Renal pelvis (tissue), 12 donors: ENCODE measurements around the gene IRF2BPL. TPM values are rescaled to one million over a fixed set of nuclear protein-coding genes. Genes with fewer than 3 reads are reported as not detected.

Source experiments
- DNase-seq: peaks from one replicate; pipeline ENCODE4 v3.0.0-alpha.2; 2013
- long read RNA-seq, 16 experiments: transcript quantifications; one replicate each; lab custom pipeline, GENCODE V29; 2026
- polyA plus RNA-seq, 3 donors: library from polyadenylated mRNA; unstranded; fragments of 120-200 nt; gene quantifications; one replicate each; pipeline ENCODE4 v1.2.1, GENCODE V29; 2013; ENCODE audit not compliant: insufficient read length in 3 of 3

Gene IRF2BPL
- 10 to 100 TPM; 43.2 to 62.1 (median 50.6) TPM for polyA plus RNA-seq
- long read RNA-seq, donor 1, full-length matches to known transcripts = 126 of 126 reads
- long read RNA-seq, donor 1, partial matches to known transcripts = 0 of 126 reads
- long read RNA-seq, donor 1, other reads (novel, unspliced or antisense) = 0 of 126 reads
- long read RNA-seq, donor 2, full-length matches to known transcripts = 132 of 132 reads
- long read RNA-seq, donor 2, partial matches to known transcripts = 0 of 132 reads
- long read RNA-seq, donor 2, other reads (novel, unspliced or antisense) = 0 of 132 reads
- long read RNA-seq, donor 3, full-length matches to known transcripts = 142 of 142 reads
- long read RNA-seq, donor 3, partial matches to known transcripts = 0 of 142 reads
- long read RNA-seq, donor 3, other reads (novel, unspliced or antisense) = 0 of 142 reads
- long read RNA-seq, donor 4, full-length matches to known transcripts = 115 of 115 reads
- long read RNA-seq, donor 4, partial matches to known transcripts = 0 of 115 reads
- long read RNA-seq, donor 4, other reads (novel, unspliced or antisense) = 0 of 115 reads
- long read RNA-seq, donor 5, full-length matches to known transcripts = 100 of 100 reads
- long read RNA-seq, donor 5, partial matches to known transcripts = 0 of 100 reads
- long read RNA-seq, donor 5, other reads (novel, unspliced or antisense) = 0 of 100 reads
- long read RNA-seq, donor 6, full-length matches to known transcripts = 221 of 221 reads
- long read RNA-seq, donor 6, partial matches to known transcripts = 0 of 221 reads
- long read RNA-seq, donor 6, other reads (novel, unspliced or antisense) = 0 of 221 reads
- long read RNA-seq, donor 7, full-length matches to known transcripts = 245 of 245 reads
- long read RNA-seq, donor 7, partial matches to known transcripts = 0 of 245 reads
- long read RNA-seq, donor 7, other reads (novel, unspliced or antisense) = 0 of 245 reads
- long read RNA-seq, donor 8, full-length matches to known transcripts = 200 of 200 reads
- long read RNA-seq, donor 8, partial matches to known transcripts = 0 of 200 reads
- long read RNA-seq, donor 8, other reads (novel, unspliced or antisense) = 0 of 200 reads
- long read RNA-seq, donor 9, full-length matches to known transcripts = 209 of 209 reads
- long read RNA-seq, donor 9, partial matches to known transcripts = 0 of 209 reads
- long read RNA-seq, donor 9, other reads (novel, unspliced or antisense) = 0 of 209 reads
- long read RNA-seq, donor 10, full-length matches to known transcripts = 173 of 173 reads
- long read RNA-seq, donor 10, partial matches to known transcripts = 0 of 173 reads
- long read RNA-seq, donor 10, other reads (novel, unspliced or antisense) = 0 of 173 reads
- long read RNA-seq, donor 11, full-length matches to known transcripts = 147 of 147 reads
- long read RNA-seq, donor 11, partial matches to known transcripts = 0 of 147 reads
- long read RNA-seq, donor 11, other reads (novel, unspliced or antisense) = 0 of 147 reads
- long read RNA-seq, donor 12, full-length matches to known transcripts = 162 of 162 reads
- long read RNA-seq, donor 12, partial matches to known transcripts = 0 of 162 reads
- long read RNA-seq, donor 12, other reads (novel, unspliced or antisense) = 0 of 162 reads
- long read RNA-seq, donor 13, full-length matches to known transcripts = 111 of 111 reads
- long read RNA-seq, donor 13, partial matches to known transcripts = 0 of 111 reads
- long read RNA-seq, donor 13, other reads (novel, unspliced or antisense) = 0 of 111 reads
- long read RNA-seq, donor 14 = 0 reads
- long read RNA-seq, donor 15 = 0 reads
- long read RNA-seq, donor 16, full-length matches to known transcripts = 180 of 180 reads
- long read RNA-seq, donor 16, partial matches to known transcripts = 0 of 180 reads
- long read RNA-seq, donor 16, other reads (novel, unspliced or antisense) = 0 of 180 reads

DNA sequence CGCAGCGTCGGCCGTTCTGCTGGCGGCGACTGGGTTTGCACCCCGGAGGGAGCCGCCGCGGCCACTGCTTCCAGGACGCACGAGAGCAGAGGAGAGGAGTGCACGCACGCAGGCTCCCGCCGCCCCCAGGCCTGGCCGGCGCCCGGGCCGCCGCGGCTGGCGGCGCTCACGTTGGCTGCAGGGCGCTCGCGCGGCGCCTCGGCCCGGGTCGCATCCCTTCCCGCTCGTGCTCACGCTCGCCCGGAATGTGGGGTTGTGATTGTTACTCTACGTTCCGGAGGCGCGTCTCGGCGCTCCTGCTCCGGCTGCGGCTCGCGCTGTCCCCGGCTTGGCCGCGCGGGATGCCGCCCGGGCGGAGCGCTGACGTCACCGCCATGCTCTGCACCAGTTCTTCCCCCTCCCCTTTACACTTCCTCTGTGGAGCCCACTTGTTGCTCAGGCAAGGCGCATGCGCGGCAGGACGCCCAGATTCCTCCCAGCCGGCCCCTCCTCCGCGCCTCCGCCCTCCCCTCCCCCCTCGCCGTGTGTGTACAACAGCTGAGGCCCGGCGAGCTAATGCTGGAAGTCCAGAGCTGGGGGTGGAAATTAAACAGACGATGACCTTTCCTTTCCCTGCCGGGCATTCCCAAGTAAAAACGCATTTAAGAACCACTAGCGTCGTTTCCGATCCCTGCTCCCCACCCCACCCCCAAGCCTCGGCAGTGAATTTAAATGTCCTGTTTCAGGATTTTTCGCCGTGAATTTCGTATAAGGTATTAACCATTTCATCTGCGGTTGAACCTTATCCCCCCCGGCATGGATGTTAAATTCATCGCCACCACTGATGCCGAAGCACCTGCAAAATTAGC is at the start of gene IRF2BPL:
Gene IRF2BPL (minus strand): TSS at position 325 of the 848 bp plus-strand sequence. CDS start 916 bp downstream, outside the sequence.
- DNase-seq = peak; percentile 98

GRCh38 chr14:77077040-77077439 is 48.5 kb upstream of the IRF2BPL start:
- DNase-seq = no peak

GRCh38 chr14:77076113-77076631 is 47.7 kb upstream of the IRF2BPL start:
- peak; percentile 79 for DNase-seq

- no peak for DNase-seq
Measured at GRCh38 chr14:77074969-77075368, 46.5 kb upstream of the IRF2BPL start.

DNA sequence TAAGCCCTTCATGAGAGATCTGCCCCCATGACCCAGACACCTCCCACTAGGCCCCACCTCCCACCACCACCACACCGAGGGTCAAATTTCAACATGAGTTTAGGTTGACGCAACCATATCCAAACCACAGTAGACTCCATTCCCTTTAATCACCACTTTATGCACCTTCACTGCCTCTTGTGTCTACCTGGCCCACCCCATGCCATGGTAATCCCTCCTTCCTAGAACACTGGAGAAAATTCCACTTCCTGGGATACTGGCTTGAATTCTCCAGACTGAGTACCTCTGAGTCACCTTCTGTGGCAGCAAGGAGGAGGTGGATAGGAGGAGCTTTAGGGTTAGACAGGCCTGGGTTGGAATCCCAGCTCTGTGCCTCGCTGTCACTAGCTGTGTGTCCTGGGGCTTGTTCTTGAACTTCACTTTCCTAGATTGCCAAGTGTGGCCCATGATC is 43.5 kb upstream of the IRF2BPL start:
- no peak for DNase-seq

- no peak for DNase-seq
Measured at GRCh38 chr14:77069551-77069950, 41.0 kb upstream of the IRF2BPL start.

DNA sequence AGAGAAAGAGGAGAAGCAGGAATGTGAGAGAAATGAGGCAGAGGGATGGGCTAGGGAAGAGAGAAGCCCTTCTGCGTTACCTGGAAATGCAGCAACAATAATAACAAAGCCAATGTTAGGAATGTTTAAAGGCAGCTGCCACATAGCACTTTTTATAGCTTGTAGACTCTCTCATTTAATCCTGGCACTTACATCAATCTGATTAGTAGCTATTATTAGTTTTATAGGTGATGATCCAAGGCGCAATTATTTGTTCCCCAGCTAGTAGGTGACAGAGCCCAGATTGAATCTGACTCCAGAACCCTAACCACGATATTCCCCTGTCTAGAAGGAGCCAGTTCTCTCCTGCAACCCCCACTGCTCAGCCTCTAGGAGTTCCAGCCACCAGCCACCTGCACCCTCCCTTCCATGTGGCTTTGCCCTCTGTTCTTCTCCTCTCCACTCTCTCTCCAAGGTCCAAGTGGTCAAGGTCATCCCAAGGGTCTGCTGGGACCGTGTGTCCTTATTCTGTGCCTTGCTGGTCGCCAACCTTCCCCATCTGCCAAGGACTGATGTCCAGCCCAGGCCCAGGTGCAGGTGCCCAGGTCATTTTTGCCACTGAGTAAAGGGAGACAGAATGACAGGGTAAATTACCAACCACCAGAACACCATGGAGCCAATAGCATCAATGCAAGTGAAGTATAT is 40.2 kb upstream of the IRF2BPL start:
- DNase-seq = no peak

DNA sequence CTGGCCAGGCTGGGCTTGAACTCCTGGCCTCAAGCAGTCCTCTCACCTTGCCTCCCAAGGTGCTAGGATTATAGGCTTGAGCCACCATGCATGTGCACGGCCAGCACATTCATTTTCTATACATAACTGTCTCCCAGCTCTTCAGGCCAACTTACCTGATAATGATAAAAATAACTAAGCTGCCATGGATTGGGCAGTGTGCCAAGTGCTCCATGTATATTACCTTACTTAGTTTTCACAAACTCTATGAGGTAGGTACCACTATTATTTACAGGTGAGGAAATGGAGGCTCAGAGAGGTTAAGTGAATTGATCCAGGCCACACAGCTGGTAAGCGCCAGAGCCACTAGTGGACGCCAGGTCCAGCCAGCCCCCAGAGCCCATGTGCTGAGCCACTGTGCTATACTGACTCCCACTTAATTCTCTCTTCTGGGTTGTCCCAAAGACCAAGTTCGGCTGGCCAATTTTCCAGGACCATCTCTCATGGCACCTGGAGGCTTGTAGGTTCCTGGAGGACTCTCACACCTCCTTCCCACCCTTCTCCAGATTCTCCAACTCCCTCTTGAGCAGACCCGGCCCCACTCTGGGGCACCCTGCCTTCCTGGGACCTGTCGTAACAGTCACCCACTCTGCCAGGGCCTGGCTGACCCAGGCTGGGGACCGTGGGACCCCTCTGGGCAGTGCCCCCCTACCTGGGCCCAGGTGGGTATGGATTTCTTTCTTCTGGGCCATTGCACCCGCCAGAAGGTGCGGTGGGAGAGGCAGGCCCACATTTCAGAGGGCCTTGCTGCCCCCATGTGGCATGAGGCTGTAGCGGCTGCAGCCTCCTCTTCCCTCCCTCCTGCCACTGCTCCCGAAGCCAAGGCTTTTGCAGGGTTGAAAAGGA is 39.4 kb upstream of the IRF2BPL start:
- no peak for DNase-seq

- DNase-seq = no peak
Measured at GRCh38 chr14:77066578-77067172, 38.2 kb upstream of the IRF2BPL start.

GRCh38 chr14:77065851-77066577 is 37.5 kb upstream of the IRF2BPL start:
- no peak for DNase-seq

DNA sequence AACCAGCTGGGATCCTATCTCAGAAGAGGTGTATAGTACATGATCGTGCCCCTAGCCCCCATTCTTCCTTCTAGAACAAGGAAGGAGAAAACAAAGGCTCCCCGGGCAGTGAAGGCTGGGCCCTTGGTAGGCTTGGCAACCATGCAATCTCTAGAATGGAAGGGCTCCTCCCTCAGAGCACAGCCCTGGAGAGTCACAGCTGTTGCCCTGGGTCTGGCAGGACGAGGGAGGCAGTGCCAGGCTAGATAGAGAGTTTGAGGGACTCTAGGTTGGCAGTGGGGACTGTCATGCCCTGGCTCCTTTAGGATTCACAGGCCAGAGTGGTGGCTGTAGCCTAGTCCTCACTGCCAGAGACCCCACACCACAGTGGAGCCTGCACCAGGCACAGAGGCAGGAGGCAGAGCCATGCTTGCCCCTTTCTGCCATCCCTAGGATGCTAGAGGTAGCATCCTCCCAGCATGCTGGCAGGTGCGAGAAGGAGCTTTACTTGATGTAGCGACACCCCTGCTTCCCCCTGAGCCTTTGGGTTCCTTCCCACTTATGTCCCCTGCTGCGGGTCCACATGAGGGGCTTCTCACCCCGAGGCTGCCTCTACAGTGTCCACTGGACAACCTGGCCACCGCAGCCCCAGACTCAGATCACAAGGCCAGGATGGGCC is 36.1 kb upstream of the IRF2BPL start:
- no peak for DNase-seq

GRCh38 chr14:77063571-77064171 is 35.2 kb upstream of the IRF2BPL start:
- DNase-seq = no peak

DNA sequence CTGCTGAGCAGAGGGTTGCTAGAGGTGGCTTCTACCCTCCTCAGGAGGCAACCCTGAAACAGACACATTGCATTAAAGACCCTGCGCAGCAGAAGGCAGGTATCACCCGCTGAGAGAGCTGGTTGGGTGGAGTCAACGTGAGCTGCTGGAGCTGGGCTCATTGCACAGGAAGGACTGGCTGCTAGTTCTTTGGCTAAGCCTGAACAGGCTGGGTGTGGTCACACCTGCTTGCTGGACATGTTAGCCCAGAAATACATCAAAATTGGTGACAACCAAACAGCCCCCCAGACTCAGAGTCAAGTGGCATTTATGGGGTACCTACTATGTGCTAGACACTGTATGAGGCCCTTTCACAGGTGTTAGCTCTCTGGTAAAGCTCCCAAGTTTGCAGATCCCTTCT is 33.8 kb upstream of the IRF2BPL start:
- DNase-seq = no peak

GRCh38 chr14:77061630-77062257 is 33.2 kb upstream of the IRF2BPL start:
- DNase-seq = no peak
